ENCODE results near the gene NUP93. TPM values are rescaled to one million over a fixed set of nuclear protein-coding genes. Genes with fewer than 3 reads are reported as not detected.

Gene NUP93
- total and polyA plus RNA-seq, 9 of the 15 experiments (the other 6 are each of a cell fraction or from before 2014, with no cell fraction given): 92.0 to 162 (median 121) TPM

GRCh38 chr16:56886296-56886695 is 156.4 kb downstream of the NUP93 start:
- ChIA-PET CTCF (ENCODE audit: low intra/inter-chr PET ratio) (no interaction called here), POLR2A (no interaction called here)
- no peaks in the 10 kb centered on the region for H3K9me1 ChIP-seq (ENCODE audit: control insufficient read depth, insufficient read depth, low read length)
- H3K4me1 ChIP-seq (replicated peaks in 1 of 2; ENCODE audit: control insufficient read depth in 2 of 2, insufficient read depth in 2 of 2, low read length in 2 of 2): peaks cover 0 to 14% of the 10 kb centered on the region in 2 experiments; a peak in 2 of 5 replicates
- 24% methylated on average over 10 of the region's 12 CpGs for WGBS (ENCODE audit: insufficient coverage, low coverage, missing lambda C conversion rate)
- no peak overlapping the region for H3K4me2 ChIP-seq (ENCODE audit: insufficient read depth, low read length)
- H3K79me2 ChIP-seq (ENCODE audit: control insufficient read depth, insufficient read depth, low read length): no peaks in the 10 kb centered on the region
- no peaks in the 10 kb centered on the region for H4K20me1 ChIP-seq (replicated peaks; ENCODE audit: control insufficient read depth, insufficient read depth, low read length)
- TF ChIP-seq FOXM1 (IDR thresholded peaks at IDR 0.05; ENCODE audit: low read depth) (no peak), FOXM1 (CRISPR knock-in tag; IDR thresholded peaks at IDR 0.05; ENCODE audit: low read depth) (no peak), BMI1 (IDR thresholded peaks at IDR 0.05; ENCODE audit: low read length) (no peak)
- no TSS peak for BruUV-seq (replicated peaks)
- intact Hi-C loops (cut with micrococcal nuclease): no loop called here
- H3K9me3 ChIP-seq (replicated peaks; ENCODE audit: control insufficient read depth, insufficient read depth, low read depth, low read length): no peaks in the 10 kb centered on the region
- H3K4me3 ChIP-seq: no peak overlapping the region
- no peak overlapping the region for H2AFZ ChIP-seq (ENCODE audit: low read depth, low read length)
- no peaks in the 10 kb centered on the region for H3K36me3 ChIP-seq (ENCODE audit: control insufficient read depth, insufficient read depth, low read length)
- FAIRE-seq (no peak), ATAC-seq (no peak), DNase-seq (ENCODE audit: extremely low read depth in 1 of 4, low spot score in 3 of 4) (no peak)
- no peak overlapping the region for H3K27ac ChIP-seq (ENCODE audit: extremely low read depth, low read depth, low read length)
- H3K27me3 ChIP-seq (ENCODE audit: control insufficient read depth in 2 of 2, insufficient read depth in 2 of 2, low read length in 2 of 2): peaks cover 0 to 21% of the 10 kb centered on the region in 2 experiments; a peak in 3 of 5 replicates
- no peak overlapping the region for H3K9ac ChIP-seq (ENCODE audit: insufficient read depth in 1 of 2, low read depth in 2 of 2, low read length in 2 of 2)
- in situ Hi-C loops (cut with MboI): no loop called here

DNA sequence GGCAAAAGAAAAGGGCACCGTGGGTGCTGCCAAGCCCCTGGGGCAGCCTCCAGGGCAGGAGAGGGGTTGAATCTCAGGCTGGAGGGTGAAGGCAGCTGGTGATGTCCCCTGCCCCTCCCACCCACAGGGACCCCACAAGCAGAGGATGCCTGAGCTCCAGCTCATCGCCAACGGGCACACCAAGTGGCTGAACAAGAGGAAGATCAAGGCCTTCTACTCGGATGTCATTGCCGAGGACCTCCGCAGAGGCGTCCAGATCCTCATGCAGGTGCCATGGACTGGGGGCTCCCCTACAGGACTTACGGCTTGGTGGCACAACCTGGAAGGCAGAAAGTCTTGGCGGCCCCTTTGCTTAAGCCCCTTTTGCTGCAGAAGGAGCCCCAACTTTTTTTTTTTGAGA is 156.9 kb downstream of the NUP93 start:
- H3K4me2 ChIP-seq (ENCODE audit: insufficient read depth, low read length): no peak overlapping the region
- DNase-seq (ENCODE audit: extremely low read depth in 1 of 4, low spot score in 3 of 4) (no peak), FAIRE-seq (no peak), ATAC-seq (no peak)
- no peak overlapping the region for H3K4me3 ChIP-seq
- no peak overlapping the region for H2AFZ ChIP-seq (ENCODE audit: low read depth, low read length)
- no peaks in the 10 kb centered on the region for H3K79me2 ChIP-seq (ENCODE audit: control insufficient read depth, insufficient read depth, low read length)
- peaks cover 0 to 14% of the 10 kb centered on the region in 2 experiments; a peak in 2 of 5 replicates for H3K4me1 ChIP-seq (replicated peaks in 1 of 2; ENCODE audit: control insufficient read depth in 2 of 2, insufficient read depth in 2 of 2, low read length in 2 of 2)
- WGBS (ENCODE audit: insufficient coverage, low coverage, missing lambda C conversion rate): 15% methylated on average over 7 of the region's 9 CpGs
- ChIA-PET POLR2A (no interaction called here), CTCF (ENCODE audit: low intra/inter-chr PET ratio) (no interaction called here)
- no peaks in the 10 kb centered on the region for H4K20me1 ChIP-seq (replicated peaks; ENCODE audit: control insufficient read depth, insufficient read depth, low read length)
- no peaks in the 10 kb centered on the region for H3K9me1 ChIP-seq (ENCODE audit: control insufficient read depth, insufficient read depth, low read length)
- no TSS peak for BruUV-seq (replicated peaks)
- no peaks in the 10 kb centered on the region for H3K9me3 ChIP-seq (replicated peaks; ENCODE audit: control insufficient read depth, insufficient read depth, low read depth, low read length)
- H3K27me3 ChIP-seq (ENCODE audit: control insufficient read depth in 2 of 2, insufficient read depth in 2 of 2, low read length in 2 of 2): peaks cover 0 to 27% of the 10 kb centered on the region in 2 experiments; a peak in 3 of 5 replicates
- in situ Hi-C loops (cut with MboI) (no loop called here), intact Hi-C loops (cut with micrococcal nuclease) (no loop called here)
- no peak overlapping the region for H3K9ac ChIP-seq (ENCODE audit: insufficient read depth in 1 of 2, low read depth in 2 of 2, low read length in 2 of 2)
- H3K36me3 ChIP-seq (ENCODE audit: control insufficient read depth, insufficient read depth, low read length): no peaks in the 10 kb centered on the region
- no peak overlapping the region for H3K27ac ChIP-seq (ENCODE audit: extremely low read depth, low read depth, low read length)
- TF ChIP-seq ZNF583 (CRISPR knock-in tag; IDR thresholded peaks at IDR 0.05): no peak
- TF ChIP-seq, protein P1, sequence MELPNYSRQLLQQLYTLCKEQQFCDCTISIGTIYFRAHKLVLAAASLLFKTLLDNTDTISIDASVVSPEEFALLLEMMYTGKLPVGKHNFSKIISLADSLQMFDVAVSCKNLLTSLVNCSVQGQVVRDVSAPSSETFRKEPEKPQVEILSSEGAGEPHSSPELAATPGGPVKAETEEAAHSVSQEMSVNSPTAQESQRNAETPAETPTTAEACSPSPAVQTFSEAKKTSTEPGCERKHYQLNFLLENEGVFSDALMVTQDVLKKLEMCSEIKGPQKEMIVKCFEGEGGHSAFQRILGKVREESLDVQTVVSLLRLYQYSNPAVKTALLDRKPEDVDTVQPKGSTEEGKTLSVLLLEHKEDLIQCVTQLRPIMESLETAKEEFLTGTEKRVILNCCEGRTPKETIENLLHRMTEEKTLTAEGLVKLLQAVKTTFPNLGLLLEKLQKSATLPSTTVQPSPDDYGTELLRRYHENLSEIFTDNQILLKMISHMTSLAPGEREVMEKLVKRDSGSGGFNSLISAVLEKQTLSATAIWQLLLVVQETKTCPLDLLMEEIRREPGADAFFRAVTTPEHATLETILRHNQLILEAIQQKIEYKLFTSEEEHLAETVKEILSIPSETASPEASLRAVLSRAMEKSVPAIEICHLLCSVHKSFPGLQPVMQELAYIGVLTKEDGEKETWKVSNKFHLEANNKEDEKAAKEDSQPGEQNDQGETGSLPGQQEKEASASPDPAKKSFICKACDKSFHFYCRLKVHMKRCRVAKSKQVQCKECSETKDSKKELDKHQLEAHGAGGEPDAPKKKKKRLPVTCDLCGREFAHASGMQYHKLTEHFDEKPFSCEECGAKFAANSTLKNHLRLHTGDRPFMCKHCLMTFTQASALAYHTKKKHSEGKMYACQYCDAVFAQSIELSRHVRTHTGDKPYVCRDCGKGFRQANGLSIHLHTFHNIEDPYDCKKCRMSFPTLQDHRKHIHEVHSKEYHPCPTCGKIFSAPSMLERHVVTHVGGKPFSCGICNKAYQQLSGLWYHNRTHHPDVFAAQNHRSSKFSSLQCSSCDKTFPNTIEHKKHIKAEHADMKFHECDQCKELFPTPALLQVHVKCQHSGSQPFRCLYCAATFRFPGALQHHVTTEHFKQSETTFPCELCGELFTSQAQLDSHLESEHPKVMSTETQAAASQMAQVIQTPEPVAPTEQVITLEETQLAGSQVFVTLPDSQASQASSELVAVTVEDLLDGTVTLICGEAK (IDR thresholded peaks at IDR 0.05): no peak
- TF ChIP-seq, protein P1 (CRISPR knock-in tag; IDR thresholded peaks at IDR 0.05): no peak
- TF ChIP-seq, protein P2, sequence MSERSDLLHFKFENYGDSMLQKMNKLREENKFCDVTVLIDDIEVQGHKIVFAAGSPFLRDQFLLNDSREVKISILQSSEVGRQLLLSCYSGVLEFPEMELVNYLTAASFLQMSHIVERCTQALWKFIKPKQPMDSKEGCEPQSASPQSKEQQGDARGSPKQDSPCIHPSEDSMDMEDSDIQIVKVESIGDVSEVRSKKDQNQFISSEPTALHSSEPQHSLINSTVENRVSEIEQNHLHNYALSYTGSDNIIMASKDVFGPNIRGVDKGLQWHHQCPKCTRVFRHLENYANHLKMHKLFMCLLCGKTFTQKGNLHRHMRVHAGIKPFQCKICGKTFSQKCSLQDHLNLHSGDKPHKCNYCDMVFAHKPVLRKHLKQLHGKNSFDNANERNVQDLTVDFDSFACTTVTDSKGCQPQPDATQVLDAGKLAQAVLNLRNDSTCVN (CRISPR knock-in tag; IDR thresholded peaks at IDR 0.05): no peak

Measured in K562 (cell line).